ENCODE data around the gene MON1B.
"Not testable (repeated sequence)": the region's sequence is repeated elsewhere in the genome, so short reads cannot be mapped to it uniquely, and the experiment has no call there.

The MON1B gene

DNA sequence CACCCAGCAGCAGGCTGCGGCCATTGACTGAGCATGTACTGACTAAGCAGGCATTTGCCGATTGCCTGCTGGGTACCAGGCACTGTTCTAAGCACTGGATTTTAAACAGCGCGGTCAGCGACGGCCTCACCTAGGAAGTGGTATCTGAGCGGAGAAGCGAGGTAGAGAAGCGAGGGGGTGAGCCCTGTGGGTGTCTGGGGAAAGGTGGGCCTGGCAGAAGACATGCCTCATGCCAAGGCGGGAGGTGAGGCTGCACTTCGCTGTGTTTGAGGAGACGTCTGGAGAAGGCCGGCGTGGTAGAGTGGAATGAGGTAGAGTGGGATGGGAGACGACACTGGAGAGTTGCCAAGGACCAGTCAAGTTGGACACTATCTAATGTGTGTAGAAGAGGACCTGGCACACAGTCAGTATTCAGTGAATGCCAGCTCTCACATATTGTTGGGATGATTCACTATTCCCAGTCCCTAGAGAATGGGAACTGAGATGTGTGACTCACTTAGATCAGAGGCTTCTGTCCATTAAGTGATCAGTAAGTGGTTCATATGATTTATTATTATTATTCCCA, 22.6 kb downstream of the MON1B start:
- H3K36me3 Mint-ChIP-seq, result no peaks in the 10 kb centered on the region
- H3K27ac Mint-ChIP-seq, result peak overlapping the region; percentile 75
- no peak for DNase-seq
- H3K27me3 Mint-ChIP-seq, result no peaks in the 10 kb centered on the region
- H3K4me1 Mint-ChIP-seq, result peaks cover 10% of the 10 kb centered on the region
- CTCF ChIA-PET, result no interaction called here
- peak overlapping the region; percentile 82 for H3K4me3 Mint-ChIP-seq
- no peaks in the 10 kb centered on the region for H3K9me3 Mint-ChIP-seq

DNA sequence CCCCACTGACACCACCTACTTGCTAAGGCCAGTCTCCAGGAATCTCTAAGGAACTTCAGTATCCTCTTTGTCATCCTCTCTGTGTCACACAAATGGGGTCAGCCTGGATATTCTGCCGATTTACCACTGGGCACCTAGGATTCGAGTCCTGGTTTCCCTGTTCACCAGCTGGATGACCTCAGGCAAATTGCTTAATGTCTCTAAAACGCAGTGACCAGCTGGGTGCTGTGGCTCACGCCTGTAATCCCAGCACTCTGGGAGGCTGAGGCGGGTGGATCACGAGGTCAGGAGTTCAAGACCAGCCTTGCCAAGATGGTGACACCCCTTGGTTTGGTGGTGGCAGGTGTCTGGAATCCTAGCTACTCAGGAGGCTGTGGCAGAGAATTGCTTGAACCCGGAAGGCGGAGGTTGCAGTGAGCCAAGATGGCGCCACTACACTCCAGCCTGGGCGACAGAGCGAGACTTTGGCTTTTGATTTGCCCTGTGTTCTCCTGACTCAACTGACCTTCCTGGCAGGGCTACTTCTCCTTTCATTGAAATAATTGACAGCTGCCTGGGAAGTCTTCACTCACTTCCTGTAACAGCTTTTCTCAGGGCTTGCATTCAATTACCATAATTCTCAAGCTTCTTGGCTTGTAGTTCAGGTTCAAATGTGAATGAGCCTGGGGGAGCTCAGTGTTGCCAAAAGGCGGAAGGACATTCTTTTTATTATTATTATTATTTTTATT, 23.6 kb downstream of the MON1B start:
- CTCF ChIA-PET, result interaction anchor here (1.5 kb wide), 1 partner anchor 9 kb away, joined by 6 read pairs; no protein-coding TSS in a partner anchor
- H3K27ac Mint-ChIP-seq, result no peak overlapping the region
- DNase-seq, result no peak
- H3K9me3 Mint-ChIP-seq, result no peaks in the 10 kb centered on the region
- no peaks in the 10 kb centered on the region for H3K36me3 Mint-ChIP-seq
- H3K27me3 Mint-ChIP-seq, result no peaks in the 10 kb centered on the region
- no peak overlapping the region for H3K4me3 Mint-ChIP-seq
- H3K4me1 Mint-ChIP-seq, result peaks cover 10% of the 10 kb centered on the region

DNA sequence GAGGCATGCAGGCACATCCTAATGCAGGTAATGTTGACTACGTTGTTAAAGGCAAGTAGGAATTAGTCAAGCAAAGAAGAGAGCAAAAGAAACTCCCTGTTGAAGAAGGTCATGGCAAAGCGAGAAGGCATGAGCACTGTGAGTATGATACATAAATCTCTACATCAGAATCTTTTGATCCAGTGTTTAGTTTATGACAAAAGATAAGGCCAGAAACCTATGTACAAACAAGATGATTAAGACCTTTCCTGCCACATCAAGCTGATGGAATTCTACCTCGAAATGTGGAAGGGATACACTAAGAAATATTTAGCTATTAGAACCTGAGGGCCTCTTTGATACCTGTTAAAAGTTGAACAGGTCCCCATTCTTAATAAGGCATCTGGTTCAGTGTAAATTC, 28.4 kb downstream of the MON1B start:
- H3K36me3 Mint-ChIP-seq, result no peaks in the 10 kb centered on the region
- CTCF ChIA-PET, result interaction anchor here (1.0 kb wide), 1 partner anchor 10 kb away, joined by 3 read pairs; no protein-coding TSS in a partner anchor
- H3K27me3 Mint-ChIP-seq, result no peaks in the 10 kb centered on the region
- DNase-seq, result no peak
- H3K27ac Mint-ChIP-seq, result no peak overlapping the region
- H3K9me3 Mint-ChIP-seq, result no peaks in the 10 kb centered on the region
- H3K4me3 Mint-ChIP-seq, result no peak overlapping the region
- H3K4me1 Mint-ChIP-seq, result no peaks in the 10 kb centered on the region

DNA sequence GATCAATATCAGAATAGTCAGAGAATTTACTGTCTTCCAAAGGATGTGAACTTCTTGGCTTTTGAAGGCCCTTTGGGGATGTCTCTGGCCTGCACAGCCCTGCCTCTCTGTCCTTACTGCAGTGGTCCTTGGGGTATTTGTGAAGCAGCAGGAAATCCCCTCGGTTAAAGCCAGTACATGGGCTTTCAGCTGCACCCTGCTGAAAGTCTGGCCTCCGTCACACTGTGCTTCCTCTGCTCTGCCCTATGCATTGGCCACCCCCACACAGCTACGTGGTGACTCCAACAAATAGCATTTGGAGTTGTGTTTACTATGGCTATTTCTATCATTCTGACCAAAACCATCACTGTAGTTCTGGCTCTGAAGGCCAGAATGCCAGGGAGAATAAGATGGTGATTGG, 29.4 kb downstream of the MON1B start:
- Mint-ChIP-seq H3K36me3 (no peaks in the 10 kb centered on the region), H3K4me1 (no peaks in the 10 kb centered on the region), H3K4me3 (no peak overlapping the region), H3K27me3 (no peaks in the 10 kb centered on the region), H3K27ac (no peak overlapping the region), H3K9me3 (no peaks in the 10 kb centered on the region)
- CTCF ChIA-PET, result no interaction called here
- DNase-seq, result no peak

DNA sequence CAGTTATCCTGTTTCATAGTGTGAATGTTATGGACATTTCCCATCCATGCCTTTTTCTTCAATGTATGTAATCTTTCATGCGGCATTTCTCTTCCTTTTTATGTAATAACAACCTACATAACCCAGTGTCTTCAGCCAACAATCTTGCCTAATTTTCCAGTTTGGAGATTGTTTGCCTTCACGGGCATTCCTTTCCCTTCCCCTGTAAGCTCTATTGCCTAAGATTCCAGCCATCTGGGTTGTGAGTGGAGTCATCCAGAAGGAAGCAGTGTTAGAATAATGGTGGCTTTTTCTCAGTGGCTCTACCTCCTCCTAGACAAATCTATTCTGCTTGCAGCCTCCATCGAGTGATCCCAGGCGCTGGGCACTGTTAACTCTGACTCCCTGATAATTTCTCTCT, 30.5 kb downstream of the MON1B start:
- CTCF ChIA-PET, result no interaction called here

DNA sequence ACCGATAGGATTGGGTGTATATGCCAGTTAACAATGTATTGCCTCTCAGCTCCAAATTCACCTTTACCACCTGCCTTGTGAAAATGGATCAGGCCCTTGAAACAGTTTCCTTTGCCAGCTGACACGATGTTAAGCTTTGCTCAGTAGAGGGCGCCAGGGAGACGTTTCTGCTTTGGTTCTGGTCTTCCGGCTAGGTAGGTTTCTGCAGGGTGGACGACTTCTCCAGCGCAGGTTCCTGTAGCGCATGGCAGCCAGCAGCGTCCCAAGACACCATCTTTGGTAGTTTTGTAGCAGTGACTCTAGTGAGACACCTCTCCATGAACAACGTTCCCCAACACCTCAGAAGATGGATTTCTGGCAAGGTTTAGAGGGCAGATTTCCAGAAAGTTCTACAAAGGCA, 32.2 kb downstream of the MON1B start:
- Mint-ChIP-seq H3K27ac (no peak overlapping the region), H3K4me1 (no peaks in the 10 kb centered on the region), H3K36me3 (no peaks in the 10 kb centered on the region), H3K4me3 (no peak overlapping the region), H3K9me3 (no peaks in the 10 kb centered on the region), H3K27me3 (no peaks in the 10 kb centered on the region)
- peak; percentile 48 for DNase-seq
- CTCF ChIA-PET, result interaction anchor here (0.6 to 1.6 kb wide), 3 partner anchors 8 to 372 kb away, joined by 3 to 6 read pairs (median 3); no protein-coding TSS in a partner anchor

More for the DNA sequence above, 30.5 kb downstream of the MON1B start:
- Mint-ChIP-seq H3K9me3 (no peaks in the 10 kb centered on the region), H3K27me3 (no peaks in the 10 kb centered on the region), H3K4me1 (no peaks in the 10 kb centered on the region), H3K36me3 (no peaks in the 10 kb centered on the region), H3K27ac (no peak overlapping the region), H3K4me3 (no peak overlapping the region)
- no peak for DNase-seq

DNA sequence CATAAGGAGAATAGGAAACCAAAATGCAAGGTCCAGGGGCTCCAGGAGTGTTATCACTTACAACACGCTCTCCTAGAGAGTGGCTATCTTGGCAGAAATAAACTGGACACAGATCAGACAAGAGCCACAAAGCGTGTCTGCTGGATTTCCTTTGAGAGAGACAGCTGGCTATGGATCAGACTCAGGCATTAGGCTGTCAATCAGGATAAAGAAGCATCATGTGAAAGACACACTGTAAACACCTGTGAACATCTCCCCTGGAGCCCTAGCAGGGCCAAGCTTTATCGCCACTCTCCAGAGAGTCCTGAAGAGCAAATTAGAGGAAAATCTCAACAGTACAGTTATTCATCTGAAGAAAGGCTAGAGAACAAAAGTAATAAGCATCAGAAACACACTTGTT, 34.2 kb downstream of the MON1B start:
- Mint-ChIP-seq H3K27ac (no peak overlapping the region), H3K4me1 (no peaks in the 10 kb centered on the region), H3K4me3 (no peak overlapping the region), H3K9me3 (no peaks in the 10 kb centered on the region), H3K27me3 (no peaks in the 10 kb centered on the region), H3K36me3 (no peaks in the 10 kb centered on the region)
- CTCF ChIA-PET, result no interaction called here
- DNase-seq, result no peak

DNA sequence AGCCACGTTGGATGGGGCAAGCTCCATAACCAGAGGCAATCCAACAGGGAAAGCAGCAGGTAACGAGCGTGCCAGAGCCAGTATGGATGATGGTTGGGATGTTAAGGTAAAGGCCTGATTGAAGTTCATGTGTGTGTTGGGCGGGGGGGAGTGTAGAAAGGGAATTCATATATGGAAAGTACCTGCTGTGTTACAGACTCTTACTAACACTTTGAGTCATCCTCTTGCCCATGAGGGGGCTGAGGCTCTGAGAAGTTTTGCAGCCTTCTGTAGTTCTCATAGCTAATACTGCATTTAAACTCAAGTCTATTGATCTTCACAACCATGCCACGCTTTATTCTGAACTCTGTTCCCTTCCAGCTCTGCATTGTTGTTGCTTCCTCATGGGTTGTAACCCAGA, 36.8 kb downstream of the MON1B start:
- no peaks in the 10 kb centered on the region for H3K9me3 Mint-ChIP-seq
- no peaks in the 10 kb centered on the region for H3K36me3 Mint-ChIP-seq
- CTCF ChIA-PET, result no interaction called here
- DNase-seq, result no peak
- no peak overlapping the region for H3K27ac Mint-ChIP-seq
- no peaks in the 10 kb centered on the region for H3K27me3 Mint-ChIP-seq
- H3K4me1 Mint-ChIP-seq, result no peaks in the 10 kb centered on the region
- H3K4me3 Mint-ChIP-seq, result no peak overlapping the region

DNA sequence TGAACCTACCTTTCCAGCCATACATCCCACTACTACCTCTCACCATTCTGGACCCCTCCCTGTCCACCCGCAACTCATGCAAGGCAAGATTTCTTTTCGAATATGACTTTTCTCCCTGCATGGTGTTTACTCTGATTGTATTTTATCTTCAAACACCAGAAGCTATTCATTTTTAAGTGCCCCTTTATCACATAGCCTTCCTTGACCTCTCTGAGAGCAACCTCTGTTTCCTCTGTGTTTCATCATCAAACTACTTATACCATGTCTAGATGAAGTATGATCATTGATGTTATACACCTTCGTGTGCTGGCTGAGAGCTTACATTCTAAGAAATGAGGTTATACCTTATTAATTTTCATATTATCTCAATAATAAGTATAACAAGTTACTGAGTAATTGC, 40.1 kb downstream of the MON1B start:
- Mint-ChIP-seq H3K4me1 (peaks cover under 1% of the 10 kb centered on the region), H3K27me3 (peaks cover 3% of the 10 kb centered on the region), H3K4me3 (no peak overlapping the region), H3K36me3 (no peaks in the 10 kb centered on the region), H3K9me3 (no peaks in the 10 kb centered on the region), H3K27ac (no peak overlapping the region)
- CTCF ChIA-PET, result interaction anchor here (1.7 kb wide), 1 partner anchor 354 kb away, joined by 12 read pairs; no protein-coding TSS in a partner anchor
- no peak for DNase-seq

DNA sequence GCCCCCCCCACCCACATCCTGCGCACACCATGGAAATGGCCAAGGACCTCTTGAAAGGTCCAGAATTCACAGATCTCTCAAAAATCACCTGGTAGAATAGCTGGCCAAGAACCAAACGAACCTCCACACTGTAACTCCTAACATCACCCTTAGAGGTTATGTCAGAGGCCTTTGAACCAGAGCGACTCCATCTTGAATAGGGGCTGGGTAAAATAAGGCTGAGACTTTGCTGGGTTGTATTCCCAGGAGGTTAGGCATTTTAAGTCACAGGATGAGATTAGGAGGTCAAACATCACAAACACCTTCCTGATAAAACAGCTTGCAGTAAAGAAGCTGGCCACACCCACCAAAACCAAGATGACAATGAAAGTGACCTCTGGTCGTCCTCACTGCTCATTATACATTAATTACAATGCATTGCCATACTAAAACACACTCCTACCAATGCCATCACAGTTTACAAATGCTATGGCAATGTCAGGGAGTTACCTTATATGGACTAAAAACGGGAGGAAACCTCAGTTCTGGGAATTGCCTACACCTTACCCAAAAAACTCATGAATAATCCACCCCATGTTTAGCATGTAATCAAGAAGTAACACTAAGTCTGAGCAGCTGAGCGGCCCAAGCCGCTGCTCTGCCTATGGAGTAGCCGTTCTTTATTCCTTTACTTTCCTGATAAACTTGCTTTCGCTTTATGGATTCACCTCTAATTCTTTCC, 43.0 kb downstream of the MON1B start:
- peaks cover 3% of the 10 kb centered on the region for H3K4me1 Mint-ChIP-seq
- CTCF ChIA-PET, result interaction anchor here (0.5 to 6.8 kb wide), 3 partner anchors 350 to 800 kb away, joined by 3 to 104 read pairs (median 3); no protein-coding TSS in a partner anchor
- no peaks in the 10 kb centered on the region for H3K36me3 Mint-ChIP-seq
- H3K9me3 Mint-ChIP-seq, result no peaks in the 10 kb centered on the region
- no peak overlapping the region for H3K27ac Mint-ChIP-seq
- H3K27me3 Mint-ChIP-seq, result peaks cover 6% of the 10 kb centered on the region
- H3K4me3 Mint-ChIP-seq, result no peak overlapping the region
- no peak for DNase-seq

DNA sequence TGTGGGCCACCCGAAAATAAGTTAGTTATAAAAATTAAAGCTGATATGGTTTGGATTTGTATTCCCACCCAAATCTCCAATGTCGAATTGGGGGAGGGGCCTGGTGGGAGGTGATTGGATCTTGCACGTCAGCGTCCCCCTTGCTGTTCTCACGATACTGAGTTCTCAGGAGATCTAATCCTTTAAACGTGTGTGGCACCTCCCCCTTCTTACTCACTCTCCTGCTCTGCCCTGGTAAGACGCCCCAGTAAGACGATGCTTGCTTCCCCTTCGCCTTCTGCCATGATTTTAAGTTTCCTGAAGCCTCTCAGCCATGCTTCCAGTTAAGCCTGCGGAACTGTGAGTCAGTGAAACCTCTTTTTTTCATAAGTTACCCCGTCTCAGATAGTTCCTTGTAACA, 43.6 kb downstream of the MON1B start:
- no peaks in the 10 kb centered on the region for H3K36me3 Mint-ChIP-seq
- no peak for DNase-seq
- H3K4me1 Mint-ChIP-seq, result peaks cover 3% of the 10 kb centered on the region
- H3K27ac Mint-ChIP-seq, result no peak overlapping the region
- CTCF ChIA-PET, result interaction anchor here (0.5 to 6.8 kb wide), 5 partner anchors 142 to 799 kb away, joined by 3 to 104 read pairs (median 3); no protein-coding TSS in a partner anchor
- no peak overlapping the region for H3K4me3 Mint-ChIP-seq
- H3K27me3 Mint-ChIP-seq, result peaks cover 6% of the 10 kb centered on the region
- no peaks in the 10 kb centered on the region for H3K9me3 Mint-ChIP-seq

DNA sequence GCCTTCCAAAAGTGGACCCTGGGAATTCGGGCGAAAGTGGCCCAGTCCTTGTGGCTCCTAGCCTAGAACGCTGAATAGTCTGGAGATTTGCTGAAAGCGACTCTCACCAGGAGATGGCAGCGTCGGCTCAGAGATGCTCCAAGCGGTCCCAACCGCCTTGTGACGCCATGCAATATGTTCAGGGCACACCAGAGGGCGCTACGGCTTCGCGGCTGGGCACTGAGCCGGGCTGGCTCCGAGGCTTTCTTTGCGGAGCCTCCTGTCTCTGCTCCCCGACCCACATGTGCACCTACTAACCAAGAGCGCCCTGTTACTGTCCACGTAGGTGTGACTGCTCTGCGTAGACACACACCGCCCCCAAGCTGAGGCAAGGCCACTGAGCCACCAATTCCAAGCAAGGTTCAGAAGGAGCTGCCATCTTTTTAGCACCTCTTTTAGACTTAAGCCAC, 45.1 kb downstream of the MON1B start:
- Mint-ChIP-seq H3K27me3 (peaks cover 6% of the 10 kb centered on the region), H3K4me1 (peaks cover 3% of the 10 kb centered on the region), H3K4me3 (no peak overlapping the region), H3K36me3 (no peaks in the 10 kb centered on the region), H3K27ac (no peak overlapping the region), H3K9me3 (no peaks in the 10 kb centered on the region)
- peak; percentile 92 for DNase-seq
- CTCF ChIA-PET, result interaction anchor here (0.6 to 6.8 kb wide), 10 partner anchors 8 to 368 kb away, joined by 3 to 104 read pairs (median 4); no protein-coding TSS in a partner anchor

DNA sequence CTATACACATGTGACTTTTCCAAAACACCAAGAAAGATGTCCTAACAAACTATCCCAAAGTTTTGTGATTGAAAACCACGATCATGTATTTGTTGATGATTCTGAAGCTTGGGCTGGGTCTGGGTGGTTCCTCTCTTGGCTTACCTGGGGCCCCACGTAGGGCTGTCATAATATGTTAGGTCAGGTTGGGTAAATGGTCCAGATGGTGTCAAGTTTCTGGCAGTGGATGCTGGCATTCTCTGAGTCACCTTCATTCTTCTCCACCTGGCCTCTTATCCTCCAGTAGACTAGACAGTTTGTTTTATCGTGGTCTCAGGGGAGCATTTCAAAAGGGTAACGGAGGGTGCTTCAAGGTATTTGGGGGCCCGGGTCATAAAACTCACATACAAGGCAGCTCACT, 47.6 kb downstream of the MON1B start:
- Mint-ChIP-seq H3K27ac (no peak overlapping the region), H3K27me3 (peaks cover 6% of the 10 kb centered on the region), H3K36me3 (no peaks in the 10 kb centered on the region), H3K4me3 (no peak overlapping the region), H3K9me3 (no peaks in the 10 kb centered on the region), H3K4me1 (peaks cover 3% of the 10 kb centered on the region)
- CTCF ChIA-PET, result no interaction called here
- DNase-seq, result no peak

DNA sequence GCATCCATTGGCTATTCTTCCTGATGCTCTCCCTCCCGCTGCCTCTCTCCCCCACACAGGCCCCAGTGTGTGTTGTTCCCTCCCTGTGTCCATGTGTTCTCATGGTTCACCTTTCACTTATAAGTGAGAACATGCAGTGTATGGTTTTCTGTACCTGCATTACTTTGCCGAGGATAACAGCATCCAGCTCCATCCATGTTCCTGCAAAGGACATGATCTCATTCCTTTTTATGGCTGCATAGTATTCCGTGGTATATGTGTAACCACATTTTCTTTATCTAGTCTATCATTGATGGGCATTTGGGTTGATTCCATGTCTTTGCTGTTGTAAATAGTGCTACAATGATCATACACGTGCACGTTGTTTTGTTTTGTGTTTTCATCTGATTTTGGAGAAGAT, 51.5 kb downstream of the MON1B start:
- not testable (repeated sequence) for H3K27ac Mint-ChIP-seq, H3K27me3 Mint-ChIP-seq, H3K4me3 Mint-ChIP-seq, H3K36me3 Mint-ChIP-seq, DNase-seq, H3K4me1 Mint-ChIP-seq, H3K9me3 Mint-ChIP-seq
- CTCF ChIA-PET, result interaction anchor here (1.6 kb wide), 1 partner anchor 342 kb away, joined by 4 read pairs; no protein-coding TSS in a partner anchor
